Tibial nerve (tissue), 4 donors: ENCODE results near the gene FOXA2. TPM values are rescaled to one million over a fixed set of nuclear protein-coding genes. Genes with fewer than 3 reads are reported as not detected.

Experiments used
- DNase-seq, 2 donors: peaks; one replicate each; pipeline ENCODE4 v3.0.0-alpha.2; 2019; ENCODE audit warnings: low spot score in 2 of 2
- H3K27ac ChIP-seq, 4 donors: fragments of 200-600 bp; sonication (generic) in 3 of 4; one replicate each; pipeline ENCODE4 v1.5.1; 2017 to 2019; ENCODE audit warnings: mild to moderate bottlenecking in 1 of 4
- H3K27me3 ChIP-seq, 2 donors: fragments of 200-600 bp; sonication (generic) in 1 of 2; one replicate each; pipeline versions ENCODE4 v1.5.1 to v1.6.0; 2017 to 2019
- H3K36me3 ChIP-seq, 3 donors: fragments of 200-600 bp; sonication (generic); one replicate each; pipeline ENCODE4 v1.5.1; 2018 to 2019
- H3K4me1 ChIP-seq, 4 donors: fragments of 200-600 bp; sonication (generic) in 3 of 4; one replicate each; pipeline ENCODE4 v1.5.1; 2017 to 2019
- H3K4me3 ChIP-seq, 4 donors: fragments of 200-600 bp; sonication (generic) in 3 of 4; one replicate each; pipeline ENCODE4 v1.5.1; 2017 to 2019; ENCODE audit warnings: mild to moderate bottlenecking in 1 of 4, moderate library complexity in 1 of 4
- H3K9me3 ChIP-seq, 4 donors: fragments of 200-600 bp; sonication (generic) in 3 of 4; one replicate each; pipeline ENCODE4 v1.5.1; 2017 to 2019
- EP300 ChIP-seq, 2 donors: sonication (generic); formaldehyde crosslinking; IDR thresholded peaks; one replicate each; pipeline ENCODE4 v1.6.1; 2017; ENCODE audit warnings: antibody characterized with exemption in 2 of 2, mild to moderate bottlenecking in 1 of 2
- POLR2A ChIP-seq, 2 donors: fragments of 450-650 bp; IDR thresholded peaks; one replicate each; pipeline ENCODE4 v1.6.1; 2017; ENCODE audit warnings: antibody characterized with exemption in 2 of 2, mild to moderate bottlenecking in 2 of 2, moderate library complexity in 2 of 2
- WGBS, 2 donors: methylation state at CpG; one replicate each; pipeline ENCODE4 v1.1.5; 2018; 5-methylcytosine and 5-hydroxymethylcytosine counted together
- total RNA-seq, 4 donors: library from RNA; depleted of rRNA; stranded (reverse); fragments of >200 nt; gene quantifications; one replicate each; pipeline ENCODE4 v1.1.0, GENCODE V29; 2016
- TF ChIP-seq, protein P1 (sequence below), 5 experiments: fragments of 200-600 bp in 3 of 5; fragments of 450-650 bp in 2 of 5; sonication (generic) in 3 of 5; IDR thresholded peaks; one replicate each; pipeline ENCODE4 v1.5.1; 2016 to 2019; ENCODE audit warnings: antibody characterized with exemption in 5 of 5, mild to moderate bottlenecking in 3 of 5, moderate library complexity in 2 of 5

FOXA2 gene
- total RNA-seq, 4 donors from 2014 or later = 0.60 TPM; not detected in 3

GRCh38 chr20:22545045-22545444, 39.3 kb downstream of the FOXA2 start:
- Histone ChIP-seq H3K36me3 (no peaks in the 10 kb centered on the region), H3K4me1 (no peaks in the 10 kb centered on the region), H3K9me3 (peaks cover 0 to 8% (median 0%) of the 10 kb centered on the region in 4 donors), H3K4me3 (no peak overlapping the region), H3K27me3 (no peaks in the 10 kb centered on the region), H3K27ac (no peak overlapping the region)
- no peak for DNase-seq
- TF ChIP-seq EP300 (IDR thresholded peaks at IDR 0.05) (no peak), POLR2A (IDR thresholded peaks at IDR 0.05) (no peak)
- TF ChIP-seq, protein P1, sequence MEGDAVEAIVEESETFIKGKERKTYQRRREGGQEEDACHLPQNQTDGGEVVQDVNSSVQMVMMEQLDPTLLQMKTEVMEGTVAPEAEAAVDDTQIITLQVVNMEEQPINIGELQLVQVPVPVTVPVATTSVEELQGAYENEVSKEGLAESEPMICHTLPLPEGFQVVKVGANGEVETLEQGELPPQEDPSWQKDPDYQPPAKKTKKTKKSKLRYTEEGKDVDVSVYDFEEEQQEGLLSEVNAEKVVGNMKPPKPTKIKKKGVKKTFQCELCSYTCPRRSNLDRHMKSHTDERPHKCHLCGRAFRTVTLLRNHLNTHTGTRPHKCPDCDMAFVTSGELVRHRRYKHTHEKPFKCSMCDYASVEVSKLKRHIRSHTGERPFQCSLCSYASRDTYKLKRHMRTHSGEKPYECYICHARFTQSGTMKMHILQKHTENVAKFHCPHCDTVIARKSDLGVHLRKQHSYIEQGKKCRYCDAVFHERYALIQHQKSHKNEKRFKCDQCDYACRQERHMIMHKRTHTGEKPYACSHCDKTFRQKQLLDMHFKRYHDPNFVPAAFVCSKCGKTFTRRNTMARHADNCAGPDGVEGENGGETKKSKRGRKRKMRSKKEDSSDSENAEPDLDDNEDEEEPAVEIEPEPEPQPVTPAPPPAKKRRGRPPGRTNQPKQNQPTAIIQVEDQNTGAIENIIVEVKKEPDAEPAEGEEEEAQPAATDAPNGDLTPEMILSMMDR (IDR thresholded peaks at IDR 0.05) = no peak

DNA sequence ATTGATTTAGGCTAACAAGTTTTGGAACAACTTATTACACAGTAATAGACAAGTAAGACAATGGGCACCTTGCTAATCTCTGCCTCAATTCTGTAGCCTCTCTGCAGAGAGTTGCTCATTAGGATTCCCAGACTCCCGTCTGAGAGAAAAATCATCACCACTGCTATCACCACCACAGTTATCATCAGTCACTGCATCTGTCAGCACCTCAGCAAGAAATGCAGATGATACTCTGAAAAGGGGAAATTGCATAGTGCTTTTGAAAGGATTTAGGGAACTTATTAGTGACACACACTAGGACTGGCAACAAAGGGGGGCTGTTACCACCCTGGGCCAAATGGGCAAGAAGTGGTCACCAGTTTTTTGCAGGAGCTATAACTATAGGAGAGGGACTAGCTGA, 39.9 kb downstream of the FOXA2 start:
- Histone ChIP-seq H3K4me1 (no peaks in the 10 kb centered on the region), H3K4me3 (no peak overlapping the region), H3K9me3 (peaks cover 0 to 5% (median 0%) of the 10 kb centered on the region in 4 donors), H3K27me3 (no peaks in the 10 kb centered on the region), H3K36me3 (no peaks in the 10 kb centered on the region), H3K27ac (no peak overlapping the region)
- DNase-seq = no peak
- no peak for TF ChIP-seq EP300 (IDR thresholded peaks at IDR 0.05)
- WGBS, 2 donors = 69 to 85% methylated on average over 1 of the region's 1 CpG

GRCh38 chr20:22542427-22542826, 41.9 kb downstream of the FOXA2 start:
- TF ChIP-seq POLR2A (IDR thresholded peaks at IDR 0.05) (no peak), EP300 (IDR thresholded peaks at IDR 0.05) (no peak)
- TF ChIP-seq, protein P1 (IDR thresholded peaks at IDR 0.05) = no peak
- H3K4me1 ChIP-seq = no peaks in the 10 kb centered on the region

DNA sequence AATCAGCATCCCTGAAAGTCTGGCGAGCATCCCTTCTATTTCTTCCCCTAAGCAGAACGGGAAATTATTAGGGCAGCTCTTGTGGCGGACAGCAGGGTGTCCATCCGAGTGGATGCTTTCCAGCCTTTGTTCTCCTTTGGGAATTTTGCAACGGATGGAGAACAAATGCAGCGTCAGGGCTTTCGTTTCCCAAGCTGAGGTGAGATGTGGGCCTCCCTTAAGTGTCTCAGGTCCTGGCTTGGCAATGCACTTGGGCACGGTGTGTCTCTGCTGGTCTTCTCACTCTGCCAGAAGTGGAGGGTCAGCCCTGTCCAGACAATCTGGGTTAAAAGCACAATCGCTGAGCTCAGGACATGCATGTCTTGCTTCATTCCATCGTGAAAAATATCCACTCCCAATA, 43.5 kb downstream of the FOXA2 start:
- Histone ChIP-seq H3K36me3 (no peaks in the 10 kb centered on the region), H3K9me3 (no peaks in the 10 kb centered on the region), H3K4me3 (no peak overlapping the region), H3K4me1 (no peaks in the 10 kb centered on the region), H3K27ac (no peak overlapping the region), H3K27me3 (no peaks in the 10 kb centered on the region)
- DNase-seq = no peak
- 55 to 57% methylated on average over 10 of the region's 10 CpGs for WGBS, 2 donors
- TF ChIP-seq EP300 (IDR thresholded peaks at IDR 0.05) (no peak), POLR2A (IDR thresholded peaks at IDR 0.05) (no peak)
- TF ChIP-seq, protein P1 (IDR thresholded peaks at IDR 0.05) = no peak

More at GRCh38 chr20:22542427-22542826, 41.9 kb downstream of the FOXA2 start:
- no peak for DNase-seq
- Histone ChIP-seq H3K4me3 (no peak overlapping the region), H3K27ac (no peak overlapping the region), H3K27me3 (no peaks in the 10 kb centered on the region), H3K36me3 (no peaks in the 10 kb centered on the region), H3K9me3 (no peaks in the 10 kb centered on the region)
- 40 to 57% methylated on average over 1 of the region's 1 CpG for WGBS, 2 donors

DNA sequence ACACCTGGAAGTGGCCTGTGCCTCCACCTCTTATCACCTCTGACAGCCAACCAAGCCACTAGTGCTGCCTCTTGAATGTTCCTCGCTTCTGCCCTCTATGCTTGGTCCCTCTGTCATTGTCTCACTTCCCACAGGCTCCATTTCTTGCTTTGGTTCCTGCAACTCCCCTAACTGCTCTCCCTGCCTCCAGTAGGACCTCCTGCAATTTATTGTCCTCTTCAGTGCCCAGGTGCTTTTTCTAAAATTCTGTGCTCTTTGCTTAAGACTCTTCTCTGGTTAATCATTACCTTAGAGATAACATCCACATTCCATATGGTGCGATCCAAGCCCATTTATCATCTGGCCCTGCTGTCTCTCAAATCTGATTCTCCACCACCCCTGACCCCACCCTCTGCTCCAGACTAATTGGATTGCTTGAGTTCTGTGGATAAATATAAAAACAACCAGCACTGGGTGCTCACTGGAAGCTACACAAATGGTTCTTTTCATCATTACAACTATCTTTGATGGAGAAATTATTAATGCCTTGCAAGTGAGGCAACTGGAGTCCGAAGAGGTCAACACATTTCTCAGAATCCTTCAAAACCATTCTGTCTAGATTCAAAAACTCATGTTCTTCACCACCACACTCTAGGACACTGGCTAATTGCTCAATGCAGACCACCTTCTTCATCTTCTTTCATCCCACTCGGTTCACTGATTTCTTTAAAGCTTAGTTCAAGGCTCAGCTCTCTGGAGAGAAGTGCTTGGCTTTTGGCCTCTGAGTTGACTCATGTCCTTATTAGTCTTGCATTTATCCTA, 47.2 kb downstream of the FOXA2 start:
- Histone ChIP-seq H3K4me3 (no peak overlapping the region), H3K9me3 (no peaks in the 10 kb centered on the region), H3K4me1 (no peaks in the 10 kb centered on the region), H3K36me3 (no peaks in the 10 kb centered on the region), H3K27me3 (no peaks in the 10 kb centered on the region), H3K27ac (no peak overlapping the region)
- TF ChIP-seq, protein P1 (IDR thresholded peaks at IDR 0.05) = no peak
- TF ChIP-seq EP300 (IDR thresholded peaks at IDR 0.05) = no peak
- TF ChIP-seq POLR2A (IDR thresholded peaks at IDR 0.05) = no peak
- DNase-seq = no peak
- WGBS, 2 donors = 76 to 82% methylated on average over 4 of the region's 4 CpGs
